CD4-positive, CD25-positive, alpha-beta regulatory T cell (primary cell): Measurements from ENCODE around the gene MRGPRG. TPM values are rescaled to one million over a fixed set of nuclear protein-coding genes. Genes with fewer than 3 reads are reported as not detected.
"Not testable (repeated sequence)": the region's sequence is repeated elsewhere in the genome, so short reads cannot be mapped to it uniquely, and the experiment has no call there.

Experiments used
- ATAC-seq, 2 donors: fragments of 150-1000 bp; cut with Tn5 transposase; one replicate each; pipeline ENCODE4 v1.10.0; 2021; ENCODE audit warnings: low read depth in 2 of 2, moderate number of reproducible peaks in 2 of 2, moderate library complexity in 1 of 2
- DNase-seq, 3 donors: peaks; one replicate each; pipeline versions ENCODE4 v3.0.0 to v3.0.0-alpha.2; 2012 to 2022; ENCODE audit warnings: mixed read lengths in 1 of 3
- H3K27ac ChIP-seq: one replicate; pipeline ENCODE4 v1.7.0; 2013; ENCODE audit warnings: mild to moderate bottlenecking, low read length; ENCODE audit not compliant: insufficient read depth, poor library complexity, severe bottlenecking
- H3K27me3 ChIP-seq: one replicate; pipeline ENCODE4 v1.7.0; 2013; ENCODE audit warnings: low read length; ENCODE audit not compliant: control insufficient read depth, insufficient read depth
- H3K36me3 ChIP-seq: one replicate; pipeline ENCODE4 v1.7.0; 2013; ENCODE audit warnings: mild to moderate bottlenecking, low read length, moderate library complexity; ENCODE audit not compliant: control insufficient read depth, insufficient read depth
- H3K4me1 ChIP-seq: 2 replicates; pipeline ENCODE4 v1.7.0; 2013; ENCODE audit warnings: mild to moderate bottlenecking, low read length; ENCODE audit not compliant: insufficient read depth, control insufficient read depth, poor library complexity, severe bottlenecking
- H3K4me3 ChIP-seq: one replicate; pipeline ENCODE4 v1.7.0; 2013; ENCODE audit warnings: low read depth, mild to moderate bottlenecking, low read length, moderate library complexity
- H3K9me3 ChIP-seq, 2 experiments: 1 replicate in 1 of 2; 2 replicates in 1 of 2; pipeline ENCODE4 v1.7.0; 2013; ENCODE audit warnings: low read length in 2 of 2, mild to moderate bottlenecking in 1 of 2, moderate library complexity in 1 of 2; ENCODE audit not compliant: control insufficient read depth in 2 of 2
- H3K27ac Mint-ChIP-seq, 3 donors: one replicate each; pipeline ENCODE4 v1.8.0; 2020 to 2022; ENCODE audit warnings: mild to moderate bottlenecking in 3 of 3, mixed read lengths in 3 of 3, moderate library complexity in 2 of 3
- H3K27me3 Mint-ChIP-seq: one replicate; pipeline ENCODE4 v1.8.0; 2022; ENCODE audit warnings: mild to moderate bottlenecking, mixed read lengths
- H3K36me3 Mint-ChIP-seq: one replicate; pipeline ENCODE4 v1.8.0; 2020; ENCODE audit warnings: mixed read lengths
- H3K4me1 Mint-ChIP-seq, 4 donors: one replicate each; pipeline ENCODE4 v1.8.0; 2020 to 2022; ENCODE audit warnings: mixed read lengths in 4 of 4, mild to moderate bottlenecking in 1 of 4
- H3K4me3 Mint-ChIP-seq, 4 donors: one replicate each; pipeline ENCODE4 v1.8.0; 2020 to 2022; ENCODE audit warnings: mild to moderate bottlenecking in 4 of 4, mixed read lengths in 4 of 4, moderate library complexity in 3 of 4
- H3K9me3 Mint-ChIP-seq, 7 donors: one replicate each; pipeline ENCODE4 v1.8.0; 2020 to 2022; ENCODE audit warnings: mixed read lengths in 7 of 7, mild to moderate bottlenecking in 3 of 7, moderate library complexity in 2 of 7
- polyA plus RNA-seq, 4 donors: library from polyadenylated mRNA; unstranded; fragments of 300-500 nt; fragmentation: Illumina TruSeq; gene quantifications; one replicate each; pipeline ENCODE4 v1.2.3, GENCODE V29; 2021
- total RNA-seq: library from RNA; stranded (reverse); gene quantifications from one replicate; pipeline ENCODE4 v1.2.3, GENCODE V29; 2022

MRGPRG gene
- not detected for total RNA-seq
- polyA plus RNA-seq, result not detected

GRCh38 chr11:3218483-3219280 is at the start of gene MRGPRG:
Gene MRGPRG, minus strand, starts transcription at chr11:3218813. Its CDS starts 0 bp downstream, at chr11:3218813.
- no peaks in the 10 kb centered on the region for H3K9me3 Mint-ChIP-seq

GRCh38 chr11:3262548-3262947 is 43.9 kb upstream of the MRGPRG start:
- H3K4me1 ChIP-seq, H3K36me3 Mint-ChIP-seq, H3K27me3 ChIP-seq, H3K27ac ChIP-seq, H3K4me3 ChIP-seq, ATAC-seq, H3K9me3 ChIP-seq, H3K4me1 Mint-ChIP-seq, H3K27ac Mint-ChIP-seq, H3K36me3 ChIP-seq, H3K27me3 Mint-ChIP-seq, H3K9me3 Mint-ChIP-seq, H3K4me3 Mint-ChIP-seq, DNase-seq: not testable (repeated sequence)

More at GRCh38 chr11:3218483-3219280, at the start of gene MRGPRG:
- peaks cover 6% of the 10 kb centered on the region for H3K27me3 Mint-ChIP-seq
- no peak within 1 kb of the TSS for H3K27ac ChIP-seq
- no peak within 1 kb of the TSS for H3K4me3 ChIP-seq
- H3K9me3 ChIP-seq, result no peaks in the 10 kb centered on the region
- no peak within 1 kb of the TSS for H3K27ac Mint-ChIP-seq
- H3K4me3 Mint-ChIP-seq, result no peak within 1 kb of the TSS
- DNase-seq (no peak), ATAC-seq (no peak)
- H3K27me3 ChIP-seq, result no peaks in the 10 kb centered on the region
- no peaks in the 10 kb centered on the region for H3K36me3 Mint-ChIP-seq
- H3K36me3 ChIP-seq, result no peaks in the 10 kb centered on the region
- H3K4me1 ChIP-seq, result no peaks in the 10 kb centered on the region
- peaks cover 0 to 11% (median 0%) of the 10 kb centered on the region in 4 donors for H3K4me1 Mint-ChIP-seq

GRCh38 chr11:3261831-3262230 is 43.2 kb upstream of the MRGPRG start:
- H3K27me3 Mint-ChIP-seq, H3K9me3 Mint-ChIP-seq, H3K36me3 ChIP-seq, H3K36me3 Mint-ChIP-seq, H3K27ac Mint-ChIP-seq, H3K27me3 ChIP-seq, H3K4me3 Mint-ChIP-seq, H3K4me1 ChIP-seq, H3K4me3 ChIP-seq, ATAC-seq, H3K4me1 Mint-ChIP-seq, H3K27ac ChIP-seq, H3K9me3 ChIP-seq, DNase-seq: not testable (repeated sequence)

- H3K27me3 Mint-ChIP-seq, H3K9me3 ChIP-seq, DNase-seq, H3K27ac ChIP-seq, H3K4me1 Mint-ChIP-seq, H3K27me3 ChIP-seq, H3K36me3 Mint-ChIP-seq, H3K9me3 Mint-ChIP-seq, H3K27ac Mint-ChIP-seq, H3K36me3 ChIP-seq, H3K4me1 ChIP-seq, ATAC-seq, H3K4me3 ChIP-seq, H3K4me3 Mint-ChIP-seq: not testable (repeated sequence)
These were observed 38.9 kb upstream of the MRGPRG start for GRCh38 chr11:3257509-3257908.

- H3K4me1 Mint-ChIP-seq, H3K9me3 Mint-ChIP-seq, ATAC-seq: not testable (repeated sequence)
These were observed 36.6 kb upstream of the MRGPRG start for GRCh38 chr11:3255241-3255640.

GRCh38 chr11:3254773-3255172 is 36.2 kb upstream of the MRGPRG start:
- not testable (repeated sequence) for H3K36me3 Mint-ChIP-seq, ATAC-seq, H3K9me3 Mint-ChIP-seq, H3K36me3 ChIP-seq, H3K4me3 Mint-ChIP-seq, H3K9me3 ChIP-seq, H3K4me1 Mint-ChIP-seq, H3K4me3 ChIP-seq, H3K4me1 ChIP-seq, H3K27me3 ChIP-seq, DNase-seq, H3K27ac ChIP-seq, H3K27ac Mint-ChIP-seq, H3K27me3 Mint-ChIP-seq

More at GRCh38 chr11:3255241-3255640, 36.6 kb upstream of the MRGPRG start:
- not testable (repeated sequence) for H3K4me1 ChIP-seq, H3K9me3 ChIP-seq, DNase-seq, H3K36me3 ChIP-seq, H3K36me3 Mint-ChIP-seq, H3K27me3 ChIP-seq, H3K27ac Mint-ChIP-seq, H3K4me3 ChIP-seq, H3K27me3 Mint-ChIP-seq, H3K27ac ChIP-seq, H3K4me3 Mint-ChIP-seq

- Mint-ChIP-seq H3K27me3 (no peaks in the 10 kb centered on the region), H3K27ac (no peak overlapping the region), H3K4me1 (no peaks in the 10 kb centered on the region), H3K4me3 (no peak overlapping the region), H3K36me3 (no peaks in the 10 kb centered on the region), H3K9me3 (peaks cover 0 to 6% (median 0%) of the 10 kb centered on the region in 7 donors)
- ATAC-seq (no peak), DNase-seq (no peak)
- Histone ChIP-seq H3K4me1 (no peaks in the 10 kb centered on the region), H3K4me3 (no peak overlapping the region), H3K36me3 (no peaks in the 10 kb centered on the region), H3K27me3 (peaks cover 4% of the 10 kb centered on the region), H3K27ac (no peak overlapping the region), H3K9me3 (no peaks in the 10 kb centered on the region)
These were observed 26.5 kb upstream of the MRGPRG start for GRCh38 chr11:3245071-3245470.

- no peak for ATAC-seq
- Mint-ChIP-seq H3K4me3 (no peak overlapping the region), H3K4me1 (no peaks in the 10 kb centered on the region), H3K27ac (no peak overlapping the region), H3K36me3 (no peaks in the 10 kb centered on the region), H3K27me3 (peaks cover 3% of the 10 kb centered on the region), H3K9me3 (peaks cover 0 to 6% (median 0%) of the 10 kb centered on the region in 7 donors)
- H3K9me3 ChIP-seq, result no peaks in the 10 kb centered on the region
- no peak overlapping the region for H3K27ac ChIP-seq
- no peak overlapping the region for H3K4me3 ChIP-seq
- peaks cover 4% of the 10 kb centered on the region for H3K27me3 ChIP-seq
- no peaks in the 10 kb centered on the region for H3K36me3 ChIP-seq
- no peak for DNase-seq
- no peaks in the 10 kb centered on the region for H3K4me1 ChIP-seq
These were observed 25.3 kb upstream of the MRGPRG start for GRCh38 chr11:3243880-3244279.
